Liver (tissue), 9 donors: ENCODE measurements around the gene EHF. TPM values are rescaled to one million over a fixed set of nuclear protein-coding genes. Genes with fewer than 3 reads are reported as not detected.

ENCODE experiments used
- DNase-seq: peaks from one replicate; pipeline ENCODE4 v3.0.0-alpha.2; 2017; ENCODE audit warnings: low spot score
- H3K27ac ChIP-seq, 2 donors: one replicate each; pipeline ENCODE4 v1.7.0; 2013; ENCODE audit warnings: inconsistent platforms in 2 of 2, low read length in 2 of 2, control low read depth in 1 of 2, low read depth in 1 of 2, mild to moderate bottlenecking in 1 of 2
- H3K27me3 ChIP-seq, 4 donors: one replicate each; pipeline versions ENCODE4 v1.6.1 to v1.7.0; 2013; ENCODE audit warnings: low read length in 3 of 4, inconsistent platforms in 1 of 4, mild to moderate bottlenecking in 1 of 4, moderate library complexity in 1 of 4; ENCODE audit not compliant: control insufficient read depth in 4 of 4, insufficient read depth in 4 of 4
- H3K36me3 ChIP-seq, 4 donors: one replicate each; pipeline versions ENCODE4 v1.6.1 to v1.7.0; 2013; ENCODE audit warnings: low read length in 3 of 4, mild to moderate bottlenecking in 3 of 4, low read depth in 1 of 4, moderate library complexity in 1 of 4; ENCODE audit not compliant: control insufficient read depth in 4 of 4, insufficient read depth in 3 of 4
- H3K4me1 ChIP-seq, 4 donors: one replicate each; pipeline versions ENCODE4 v1.6.1 to v1.7.0; 2013; ENCODE audit warnings: low read length in 3 of 4, mild to moderate bottlenecking in 3 of 4, moderate library complexity in 1 of 4; ENCODE audit not compliant: control insufficient read depth in 4 of 4, insufficient read depth in 4 of 4
- H3K4me3 ChIP-seq, 3 donors: one replicate each; pipeline versions ENCODE4 v1.6.1 to v1.7.0; 2013; ENCODE audit warnings: low read length in 3 of 3, control low read depth in 1 of 3, low read depth in 1 of 3, mild to moderate bottlenecking in 1 of 3
- H3K9ac ChIP-seq, 2 donors: one replicate each; pipeline ENCODE4 v1.7.0; 2013; ENCODE audit warnings: low read length in 2 of 2, mild to moderate bottlenecking in 2 of 2, moderate library complexity in 2 of 2, control low read depth in 1 of 2, low read depth in 1 of 2
- H3K9me3 ChIP-seq, 4 donors: one replicate each; pipeline versions ENCODE4 v1.6.1 to v1.7.0; 2013; ENCODE audit warnings: low read length in 3 of 4; ENCODE audit not compliant: control insufficient read depth in 4 of 4
- FOXA1 ChIP-seq: IDR thresholded peaks from 2 replicates; pipeline ENCODE4 v1.6.1; 2016; ENCODE audit warnings: antibody characterized with exemption
- FOXA2 ChIP-seq: IDR thresholded peaks from 2 replicates; pipeline ENCODE4 v1.6.1; 2016; ENCODE audit warnings: antibody characterized with exemption
- HNF4G ChIP-seq: IDR thresholded peaks from 2 replicates; pipeline ENCODE4 v1.6.1; 2016; ENCODE audit warnings: antibody characterized with exemption
- NR2F2 ChIP-seq: IDR thresholded peaks from 2 replicates; pipeline ENCODE4 v1.6.1; 2016; ENCODE audit warnings: antibody characterized with exemption
- RAD21 ChIP-seq, 2 donors: IDR thresholded peaks; 2 replicates each; pipeline ENCODE4 v1.6.1; 2016; ENCODE audit warnings: antibody characterized with exemption in 2 of 2, mild to moderate bottlenecking in 2 of 2
- RXRA ChIP-seq, 2 donors: IDR thresholded peaks; 2 replicates each; pipeline ENCODE4 v1.6.1; 2017 to 2018; ENCODE audit warnings: antibody characterized with exemption in 2 of 2, mild to moderate bottlenecking in 1 of 2
- SP1 ChIP-seq: IDR thresholded peaks from 2 replicates; pipeline ENCODE4 v1.6.1; 2018; ENCODE audit warnings: antibody characterized with exemption, mild to moderate bottlenecking
- TAF1 ChIP-seq: conservative IDR thresholded peaks from 2 replicates; pipeline ENCODE4 v1.6.1; 2016; ENCODE audit warnings: antibody characterized with exemption, mild to moderate bottlenecking
- WGBS: extraction: QIAGEN DNeasy Blood & Tissue Kit; methylation state at CpG from one replicate; pipeline ENCODE4 v1.1.7; 2013; 5-methylcytosine and 5-hydroxymethylcytosine counted together
- polyA plus RNA-seq, 2 donors: library from polyadenylated mRNA; stranded (reverse) in 1 of 2; unstranded in 1 of 2; fragments of 200-250 nt in 1 of 2; fragments of >200 nt in 1 of 2; fragmentation: Nextera tagmentation in 1 of 2; extraction: Ambion mirVana in 1 of 2; gene quantifications; one replicate each; pipeline versions ENCODE4 v1.2.1 to v1.2.3, GENCODE V29; 2013 to 2015
- total RNA-seq, 2 donors: library from RNA; depleted of rRNA; stranded (reverse); fragments of >200 nt; gene quantifications; one replicate each; pipeline ENCODE4 v1.2.3, GENCODE V29; 2014
- TF ChIP-seq, protein P1 (sequence below): IDR thresholded peaks from 2 replicates; pipeline ENCODE4 v1.6.1; 2016; ENCODE audit warnings: antibody characterized with exemption
- TF ChIP-seq, protein P2 (sequence below): fragments of 150-350 bp; IDR thresholded peaks from 2 replicates; pipeline ENCODE4 v1.5.1; 2017; ENCODE audit warnings: improper control_type of control experiment, low read depth, low read length; ENCODE audit not compliant: missing input control
- TF ChIP-seq, protein P3 (sequence below): IDR thresholded peaks from 2 replicates; pipeline ENCODE4 v1.6.1; 2016; ENCODE audit warnings: antibody characterized with exemption, mild to moderate bottlenecking
- TF ChIP-seq, protein P4 (sequence below): IDR thresholded peaks from 2 replicates; pipeline ENCODE4 v1.6.1; 2016; ENCODE audit warnings: antibody characterized with exemption
- TF ChIP-seq, protein P5 (sequence below): IDR thresholded peaks from 2 replicates; pipeline ENCODE4 v1.6.1; 2016; ENCODE audit warnings: antibody characterized with exemption
- donor health status: healthy.
- donor health status: healthy.
- donor health status: healthy.
- donor health status: healthy.
- donor health status: healthy.

Gene EHF
- total and polyA plus RNA-seq, 4 donors, result 0.85 to 5.9 (median 2.6) TPM

DNA sequence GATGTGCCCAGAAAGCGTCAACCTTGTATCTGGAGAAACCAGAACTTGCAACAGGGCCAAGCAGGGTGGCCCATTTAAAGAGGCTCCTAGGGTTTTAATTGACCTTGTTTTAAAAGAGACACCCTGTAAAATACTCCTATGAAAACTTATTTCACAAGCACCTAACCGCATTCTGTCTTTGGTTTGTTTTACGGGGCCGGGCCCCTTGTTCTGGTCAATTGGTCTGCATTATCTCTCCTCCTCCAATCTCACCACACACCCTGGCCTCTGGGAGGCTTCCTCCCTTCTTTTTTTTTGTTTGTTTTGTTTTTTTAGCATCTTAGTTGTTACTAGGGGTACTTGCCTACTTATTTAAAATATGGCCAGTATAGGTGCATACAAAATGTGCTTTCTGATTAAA lies 4.7 kb downstream of the EHF start:
- no peak for DNase-seq
- Histone ChIP-seq H3K9ac (no peak overlapping the region), H3K27me3 (peaks cover 0 to 5% (median 0%) of the 10 kb centered on the region in 4 donors), H3K4me3 (no peak overlapping the region), H3K9me3 (no peaks in the 10 kb centered on the region), H3K4me1 (no peaks in the 10 kb centered on the region), H3K36me3 (no peaks in the 10 kb centered on the region), H3K27ac (no peak overlapping the region)
- WGBS, result 89% methylated on average over 4 of the region's 4 CpGs
- no peak for TF ChIP-seq NR2F2

DNA sequence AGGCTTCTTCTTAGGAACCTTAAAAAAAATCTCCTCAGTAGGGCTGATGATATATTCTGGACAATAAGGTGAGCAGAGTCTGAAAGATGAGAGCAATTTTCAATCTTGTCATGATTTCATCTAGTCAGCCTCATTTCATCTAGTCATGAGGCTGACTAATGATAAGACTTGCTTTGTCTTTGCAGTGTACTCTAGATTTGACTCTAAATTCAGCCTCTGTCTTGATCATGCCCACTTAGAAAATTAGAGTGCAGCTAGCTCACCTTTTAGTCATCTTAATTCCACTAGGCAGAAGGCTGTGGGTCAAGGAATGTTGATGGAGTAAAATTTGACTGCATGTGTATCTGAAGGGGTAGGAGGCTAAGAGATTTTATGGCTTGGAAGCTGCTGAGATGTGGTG lies 5.5 kb downstream of the EHF start:
- TF ChIP-seq NR2F2 (no peak), RAD21 (IDR thresholded peaks at IDR 0.05) (no peak), HNF4G (no peak), TAF1 (no peak), RXRA (IDR thresholded peaks at IDR 0.05) (no peak), FOXA2 (no peak)
- TF ChIP-seq, protein P1, sequence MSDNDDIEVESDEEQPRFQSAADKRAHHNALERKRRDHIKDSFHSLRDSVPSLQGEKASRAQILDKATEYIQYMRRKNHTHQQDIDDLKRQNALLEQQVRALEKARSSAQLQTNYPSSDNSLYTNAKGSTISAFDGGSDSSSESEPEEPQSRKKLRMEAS, result no peak
- TF ChIP-seq, protein P2, sequence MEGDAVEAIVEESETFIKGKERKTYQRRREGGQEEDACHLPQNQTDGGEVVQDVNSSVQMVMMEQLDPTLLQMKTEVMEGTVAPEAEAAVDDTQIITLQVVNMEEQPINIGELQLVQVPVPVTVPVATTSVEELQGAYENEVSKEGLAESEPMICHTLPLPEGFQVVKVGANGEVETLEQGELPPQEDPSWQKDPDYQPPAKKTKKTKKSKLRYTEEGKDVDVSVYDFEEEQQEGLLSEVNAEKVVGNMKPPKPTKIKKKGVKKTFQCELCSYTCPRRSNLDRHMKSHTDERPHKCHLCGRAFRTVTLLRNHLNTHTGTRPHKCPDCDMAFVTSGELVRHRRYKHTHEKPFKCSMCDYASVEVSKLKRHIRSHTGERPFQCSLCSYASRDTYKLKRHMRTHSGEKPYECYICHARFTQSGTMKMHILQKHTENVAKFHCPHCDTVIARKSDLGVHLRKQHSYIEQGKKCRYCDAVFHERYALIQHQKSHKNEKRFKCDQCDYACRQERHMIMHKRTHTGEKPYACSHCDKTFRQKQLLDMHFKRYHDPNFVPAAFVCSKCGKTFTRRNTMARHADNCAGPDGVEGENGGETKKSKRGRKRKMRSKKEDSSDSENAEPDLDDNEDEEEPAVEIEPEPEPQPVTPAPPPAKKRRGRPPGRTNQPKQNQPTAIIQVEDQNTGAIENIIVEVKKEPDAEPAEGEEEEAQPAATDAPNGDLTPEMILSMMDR, result no peak
- TF ChIP-seq, protein P3, sequence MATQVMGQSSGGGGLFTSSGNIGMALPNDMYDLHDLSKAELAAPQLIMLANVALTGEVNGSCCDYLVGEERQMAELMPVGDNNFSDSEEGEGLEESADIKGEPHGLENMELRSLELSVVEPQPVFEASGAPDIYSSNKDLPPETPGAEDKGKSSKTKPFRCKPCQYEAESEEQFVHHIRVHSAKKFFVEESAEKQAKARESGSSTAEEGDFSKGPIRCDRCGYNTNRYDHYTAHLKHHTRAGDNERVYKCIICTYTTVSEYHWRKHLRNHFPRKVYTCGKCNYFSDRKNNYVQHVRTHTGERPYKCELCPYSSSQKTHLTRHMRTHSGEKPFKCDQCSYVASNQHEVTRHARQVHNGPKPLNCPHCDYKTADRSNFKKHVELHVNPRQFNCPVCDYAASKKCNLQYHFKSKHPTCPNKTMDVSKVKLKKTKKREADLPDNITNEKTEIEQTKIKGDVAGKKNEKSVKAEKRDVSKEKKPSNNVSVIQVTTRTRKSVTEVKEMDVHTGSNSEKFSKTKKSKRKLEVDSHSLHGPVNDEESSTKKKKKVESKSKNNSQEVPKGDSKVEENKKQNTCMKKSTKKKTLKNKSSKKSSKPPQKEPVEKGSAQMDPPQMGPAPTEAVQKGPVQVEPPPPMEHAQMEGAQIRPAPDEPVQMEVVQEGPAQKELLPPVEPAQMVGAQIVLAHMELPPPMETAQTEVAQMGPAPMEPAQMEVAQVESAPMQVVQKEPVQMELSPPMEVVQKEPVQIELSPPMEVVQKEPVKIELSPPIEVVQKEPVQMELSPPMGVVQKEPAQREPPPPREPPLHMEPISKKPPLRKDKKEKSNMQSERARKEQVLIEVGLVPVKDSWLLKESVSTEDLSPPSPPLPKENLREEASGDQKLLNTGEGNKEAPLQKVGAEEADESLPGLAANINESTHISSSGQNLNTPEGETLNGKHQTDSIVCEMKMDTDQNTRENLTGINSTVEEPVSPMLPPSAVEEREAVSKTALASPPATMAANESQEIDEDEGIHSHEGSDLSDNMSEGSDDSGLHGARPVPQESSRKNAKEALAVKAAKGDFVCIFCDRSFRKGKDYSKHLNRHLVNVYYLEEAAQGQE, result no peak
- no peak overlapping the region for H3K9ac ChIP-seq
- no peak overlapping the region for H3K4me3 ChIP-seq
- H3K4me1 ChIP-seq, result peaks cover 0 to 3% (median 3%) of the 10 kb centered on the region in 4 donors
- no peak for DNase-seq
- no peak overlapping the region for H3K27ac ChIP-seq
- no peaks in the 10 kb centered on the region for H3K9me3 ChIP-seq
- H3K36me3 ChIP-seq, result no peaks in the 10 kb centered on the region
- H3K27me3 ChIP-seq, result peaks cover 0 to 5% (median 0%) of the 10 kb centered on the region in 4 donors

DNA sequence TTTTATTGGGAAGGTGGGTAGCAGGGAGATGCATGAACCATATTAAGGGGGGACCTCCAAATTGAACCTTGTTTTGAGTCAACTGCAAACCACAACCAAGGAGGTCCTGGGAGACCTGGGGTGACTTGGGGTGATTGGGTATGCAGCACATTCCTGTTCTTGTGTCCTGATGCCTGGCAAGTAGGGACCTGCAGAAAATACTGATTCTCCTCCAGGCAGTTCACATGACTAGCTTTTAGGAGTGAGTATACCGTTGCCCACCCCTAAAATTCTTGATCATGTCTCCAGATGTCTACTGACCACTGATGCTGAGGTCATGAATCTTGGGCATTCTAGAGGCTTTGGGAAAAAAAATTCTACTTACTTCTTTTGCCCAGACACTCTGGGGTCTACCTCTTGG lies 6.3 kb downstream of the EHF start:
- no peak for DNase-seq
- Histone ChIP-seq H3K4me3 (no peak overlapping the region), H3K36me3 (no peaks in the 10 kb centered on the region), H3K4me1 (peaks cover 2 to 11% (median 6%) of the 10 kb centered on the region in 4 donors), H3K9me3 (no peaks in the 10 kb centered on the region), H3K27ac (no peak overlapping the region), H3K9ac (no peak overlapping the region), H3K27me3 (peaks cover 0 to 5% (median 0%) of the 10 kb centered on the region in 4 donors)
- TF ChIP-seq FOXA1 (no peak), TAF1 (no peak), SP1 (no peak)
- TF ChIP-seq, protein P4, sequence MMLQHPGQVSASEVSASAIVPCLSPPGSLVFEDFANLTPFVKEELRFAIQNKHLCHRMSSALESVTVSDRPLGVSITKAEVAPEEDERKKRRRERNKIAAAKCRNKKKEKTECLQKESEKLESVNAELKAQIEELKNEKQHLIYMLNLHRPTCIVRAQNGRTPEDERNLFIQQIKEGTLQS, result no peak
- TF ChIP-seq, protein P5, sequence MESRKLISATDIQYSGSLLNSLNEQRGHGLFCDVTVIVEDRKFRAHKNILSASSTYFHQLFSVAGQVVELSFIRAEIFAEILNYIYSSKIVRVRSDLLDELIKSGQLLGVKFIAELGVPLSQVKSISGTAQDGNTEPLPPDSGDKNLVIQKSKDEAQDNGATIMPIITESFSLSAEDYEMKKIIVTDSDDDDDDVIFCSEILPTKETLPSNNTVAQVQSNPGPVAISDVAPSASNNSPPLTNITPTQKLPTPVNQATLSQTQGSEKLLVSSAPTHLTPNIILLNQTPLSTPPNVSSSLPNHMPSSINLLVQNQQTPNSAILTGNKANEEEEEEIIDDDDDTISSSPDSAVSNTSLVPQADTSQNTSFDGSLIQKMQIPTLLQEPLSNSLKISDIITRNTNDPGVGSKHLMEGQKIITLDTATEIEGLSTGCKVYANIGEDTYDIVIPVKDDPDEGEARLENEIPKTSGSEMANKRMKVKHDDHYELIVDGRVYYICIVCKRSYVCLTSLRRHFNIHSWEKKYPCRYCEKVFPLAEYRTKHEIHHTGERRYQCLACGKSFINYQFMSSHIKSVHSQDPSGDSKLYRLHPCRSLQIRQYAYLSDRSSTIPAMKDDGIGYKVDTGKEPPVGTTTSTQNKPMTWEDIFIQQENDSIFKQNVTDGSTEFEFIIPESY, result no peak
- WGBS, result 91% methylated on average over 1 of the region's 1 CpG
